GM19328 (cell line): Measurements from ENCODE around the gene NIFK.

Experiments
- ATAC-seq: cut with Tn5 transposase; IDR thresholded peaks from one replicate; pipeline ENCODE4 v1.9.1; 2021; ENCODE audit warnings: mild to moderate bottlenecking, moderate library complexity; ENCODE audit not compliant: unreplicated experiment

The NIFK gene

GRCh38 chr2:121736462-121737336 is at the start of gene NIFK:
NIFK (minus strand) TSS chr2:121736875; CDS start chr2:121736850, 25 bp downstream.
- ATAC-seq = peak; percentile 91

- ATAC-seq = no peak
Measured at GRCh38 chr2:121783180-121783579, 46.5 kb upstream of the NIFK start.

GRCh38 chr2:121778741-121779487 is 42.2 kb upstream of the NIFK start:
- ATAC-seq = no peak

GRCh38 chr2:121777699-121778058 is 41.0 kb upstream of the NIFK start:
- no peak for ATAC-seq

- ATAC-seq = no peak
Measured at GRCh38 chr2:121776885-121777698, 40.4 kb upstream of the NIFK start.

GRCh38 chr2:121776361-121776760 is 39.7 kb upstream of the NIFK start:
- ATAC-seq = no peak

- no peak for ATAC-seq
Measured at GRCh38 chr2:121774235-121774634, 37.6 kb upstream of the NIFK start.

- no peak for ATAC-seq
Measured at GRCh38 chr2:121771976-121772742, 35.5 kb upstream of the NIFK start.

GRCh38 chr2:121768143-121768755 is 31.6 kb upstream of the NIFK start:
- no peak for ATAC-seq

- no peak for ATAC-seq
Measured at GRCh38 chr2:121766624-121767023, 29.9 kb upstream of the NIFK start.

GRCh38 chr2:121764681-121765228 is 28.1 kb upstream of the NIFK start:
- no peak for ATAC-seq

GRCh38 chr2:121755237-121756111 is 18.8 kb upstream of the NIFK start, which contains the start of gene TSN:
TSN (plus strand) TSS chr2:121755651; CDS start chr2:121755780, 129 bp downstream.
- ATAC-seq = peak; percentile 100

GRCh38 chr2:121754851-121755236 is 18.2 kb upstream of the NIFK start:
- ATAC-seq = no peak

GRCh38 chr2:121748202-121748601 is 11.5 kb upstream of the NIFK start:
- ATAC-seq = no peak

- ATAC-seq = no peak
Measured at GRCh38 chr2:121746071-121746578, 9.4 kb upstream of the NIFK start.

GRCh38 chr2:121741450-121741849 is 4.8 kb upstream of the NIFK start:
- no peak for ATAC-seq

GRCh38 chr2:121740973-121741372 is 4.3 kb upstream of the NIFK start:
- no peak for ATAC-seq

- no peak for ATAC-seq
Measured at GRCh38 chr2:121736140-121736461, 574 bp downstream of the NIFK start.
